B cell (primary cell): Measurements from ENCODE around the gene CCR9. TPM values are rescaled to one million over a fixed set of nuclear protein-coding genes. Genes with fewer than 3 reads are reported as not detected.

Source experiments
- ATAC-seq: fragments of 200-7000 bp; cut with Tn5 transposase; one replicate; pipeline ENCODE4 v1.10.0; 2021; ENCODE audit warnings: low read depth, mild to moderate bottlenecking, moderate number of reproducible peaks, moderate library complexity
- CTCF ChIA-PET: fragments of 350-600 bp; sonication (Branson Sonifier 250); formaldehyde crosslinking; loops from one replicate; lab custom pipeline; 2021; ENCODE audit warnings: antibody characterized with exemption, inconsistent platforms; lab: Charles Lee
- POLR2A ChIA-PET: fragments of 350-600 bp; sonication (Branson Sonifier 250); formaldehyde crosslinking; loops from one replicate; lab custom pipeline; 2021; ENCODE audit warnings: antibody characterized with exemption; lab: Charles Lee
- DNase-seq: peaks from one replicate; pipeline ENCODE4 v3.0.0; 2013
- H2AFZ ChIP-seq: 2 replicates; pipeline ENCODE4 v1.6.1; 2012; ENCODE audit warnings: mild to moderate bottlenecking, low read depth, low read length; ENCODE audit not compliant: insufficient read depth, poor library complexity, severe bottlenecking
- H3K27ac ChIP-seq, 2 donors: 1 replicate in 1 of 2; 2 replicates in 1 of 2; pipeline ENCODE4 v1.5.1; 2012 to 2013; ENCODE audit warnings: low read length in 2 of 2, mild to moderate bottlenecking in 2 of 2, moderate library complexity in 1 of 2
- H3K27me3 ChIP-seq, 4 experiments: fragments of 200-600 bp in 1 of 4; sonication (generic) in 1 of 4; replicated peaks in 1 of 4; 1 replicate in 2 of 4; 2 replicates in 2 of 4; pipeline versions ENCODE4 v1.6.1 to v1.7.0; 2013 to 2016; ENCODE audit warnings: low read length in 3 of 4, mild to moderate bottlenecking in 2 of 4, mixed read lengths in 1 of 4, moderate library complexity in 1 of 4; ENCODE audit not compliant: insufficient read depth in 4 of 4, control insufficient read depth in 3 of 4; ENCODE audit errors: control extremely low read depth in 1 of 4
- H3K36me3 ChIP-seq, 2 experiments: replicated peaks in 1 of 2; 1 replicate in 1 of 2; 2 replicates in 1 of 2; pipeline versions ENCODE4 v1.6.1 to v1.7.1; 2013; ENCODE audit warnings: low read length in 1 of 2; ENCODE audit not compliant: insufficient read depth in 2 of 2, control insufficient read depth in 1 of 2; ENCODE audit errors: control extremely low read depth in 1 of 2, extremely low read depth in 1 of 2
- H3K4me1 ChIP-seq, 2 donors: fragments of 200-600 bp in 1 of 2; sonication (generic) in 1 of 2; 1 replicate in 1 of 2; 2 replicates in 1 of 2; pipeline versions ENCODE4 v1.5.1 to v1.6.1; 2013 to 2017; ENCODE audit warnings: low read length in 2 of 2; ENCODE audit not compliant: control insufficient read depth in 2 of 2, insufficient read depth in 2 of 2
- H3K4me2 ChIP-seq: replicated peaks from 2 replicates; pipeline ENCODE3; 2012; ENCODE audit warnings: mild to moderate bottlenecking, low read depth, low read length; ENCODE audit not compliant: poor library complexity, severe bottlenecking
- H3K4me3 ChIP-seq, 5 experiments: fragments of 200-600 bp in 1 of 5; sonication (generic) in 1 of 5; 1 replicate in 3 of 5; 2 replicates in 2 of 5; pipeline versions ENCODE4 v1.5.1 to v1.7.0; 2011 to 2016; ENCODE audit warnings: low read length in 4 of 5, mild to moderate bottlenecking in 4 of 5, low read depth in 2 of 5, control low read depth in 1 of 5, moderate library complexity in 1 of 5; ENCODE audit not compliant: insufficient read depth in 1 of 5; ENCODE audit errors: control extremely low read depth in 1 of 5, extremely low read depth in 1 of 5
- H3K79me2 ChIP-seq: fragments of 200-600 bp; sonication (generic); one replicate; pipeline ENCODE4 v1.6.0; 2016; ENCODE audit warnings: low read length; ENCODE audit not compliant: control insufficient read depth, insufficient read depth
- H3K9ac ChIP-seq: fragments of 200-600 bp; sonication (generic); 2 replicates; pipeline ENCODE4 v1.6.1; 2017; ENCODE audit warnings: mild to moderate bottlenecking, low read length, moderate library complexity
- H3K9me3 ChIP-seq, 3 donors: one replicate each; pipeline versions ENCODE4 v1.6.1 to v1.7.1; 2013; ENCODE audit warnings: low read length in 2 of 3; ENCODE audit not compliant: control insufficient read depth in 2 of 3, insufficient read depth in 1 of 3; ENCODE audit errors: control extremely low read depth in 1 of 3
- H4K20me1 ChIP-seq: 2 replicates; pipeline ENCODE4 v1.6.0; 2012; ENCODE audit warnings: mild to moderate bottlenecking, low read length; ENCODE audit not compliant: insufficient read depth, control insufficient read depth, poor library complexity, severe bottlenecking
- H3K27ac Mint-ChIP-seq: one replicate; pipeline ENCODE4 v1.8.0; 2021; ENCODE audit warnings: mixed read lengths
- H3K27me3 Mint-ChIP-seq: one replicate; pipeline ENCODE4 v1.8.0; 2021; ENCODE audit warnings: mixed read lengths
- H3K4me1 Mint-ChIP-seq: one replicate; pipeline ENCODE4 v1.8.0; 2021; ENCODE audit warnings: mixed read lengths
- H3K4me3 Mint-ChIP-seq: one replicate; pipeline ENCODE4 v1.8.0; 2021; ENCODE audit warnings: mixed read lengths
- H3K9me3 Mint-ChIP-seq: one replicate; pipeline ENCODE4 v1.8.0; 2022; ENCODE audit warnings: mixed read lengths; ENCODE audit not compliant: insufficient read depth
- EZH2 ChIP-seq: IDR thresholded peaks from 2 replicates; pipeline ENCODE4 v1.6.1; 2012; ENCODE audit warnings: borderline replicate concordance, low read depth, mild to moderate bottlenecking, moderate library complexity, low read length; ENCODE audit not compliant: insufficient read depth, poor library complexity, severe bottlenecking
- WGBS: methylation state at CpG from one replicate; pipeline ENCODE4 v1.1.5; 2013; ENCODE audit warnings: missing lambda C conversion rate; ENCODE audit not compliant: insufficient coverage; 5-methylcytosine and 5-hydroxymethylcytosine counted together
- intact Hi-C: fragments of 100-400 bp; cut with micrococcal nuclease; formaldehyde crosslinking; loops from one replicate; pipeline ENCODE4 v1.10.0; 2022
- polyA plus RNA-seq: library from polyadenylated mRNA; depleted of rRNA; stranded (reverse); fragments of >200 nt; gene quantifications from 2 replicates; pipeline ENCODE4 v1.2.3, GENCODE V29; 2012
- total RNA-seq, 2 donors: library from RNA; stranded (reverse); fragments of 120-200 nt in 1 of 2; gene quantifications; 1 replicate in 1 of 2; 2 replicates in 1 of 2; pipeline versions ENCODE4 v1.2.3 to v1.2.4, GENCODE V29; 2013 to 2022
- TF ChIP-seq, protein P1 (sequence below): fragments of 200-600 bp; IDR thresholded peaks from one replicate; pipeline ENCODE4 v1.8.0; 2022; ENCODE audit warnings: antibody characterized with exemption, mild to moderate bottlenecking

CCR9 gene
- total and polyA plus RNA-seq, 2 donors (not counting 1 experiment from before 2014, with no cell fraction given) = 0.76 to 1.1 TPM

DNA sequence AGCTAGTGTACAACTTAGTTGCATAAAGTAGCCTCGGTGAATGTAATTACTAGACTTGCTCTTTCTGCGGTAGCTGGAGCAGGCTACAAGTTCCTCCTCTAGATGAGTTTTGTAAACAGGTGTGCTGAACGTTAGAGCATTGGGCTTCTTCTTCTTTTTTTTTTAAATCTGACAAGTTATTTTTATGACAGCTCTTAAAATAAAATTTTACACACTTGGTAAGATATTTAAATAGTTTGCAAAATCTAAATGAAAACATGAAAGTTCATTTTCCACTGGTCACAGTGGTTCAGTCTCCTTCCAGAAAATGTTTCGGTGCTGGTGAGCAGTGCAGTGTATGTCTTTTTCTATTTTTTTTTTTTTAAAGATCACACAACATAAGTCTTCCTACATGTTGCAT, 3.0 kb downstream of the CCR9 start:
- peak overlapping the region; percentile 8 for H3K4me3 Mint-ChIP-seq
- H3K4me2 ChIP-seq = peak overlapping the region; percentile 50

DNA sequence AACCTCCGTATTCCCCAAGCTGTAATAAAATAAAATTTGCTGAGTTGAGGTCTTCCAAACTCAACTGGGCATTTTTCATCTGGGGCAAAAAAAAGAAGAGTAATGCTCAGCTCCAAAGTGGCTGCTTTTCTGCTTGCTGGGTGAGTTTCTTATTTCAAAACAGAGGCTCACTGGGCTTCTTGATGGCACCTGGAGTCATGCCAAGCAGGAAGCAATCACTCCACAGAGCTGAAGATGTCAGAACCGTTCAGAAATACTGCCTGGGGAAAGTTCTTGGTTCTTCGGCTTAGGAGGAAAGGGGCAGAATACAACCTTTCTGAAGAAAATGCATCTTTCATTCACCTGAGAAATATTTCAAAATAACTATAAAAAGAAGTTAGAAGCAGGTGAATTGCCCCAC, 4.1 kb downstream of the CCR9 start:
- Histone ChIP-seq H3K9ac (peak overlapping the region; percentile 26), H3K4me2 (peak overlapping the region; percentile 38), H3K36me3 (no peaks in the 10 kb centered on the region), H3K79me2 (no peaks in the 10 kb centered on the region), H3K27me3 (no peaks in the 10 kb centered on the region), H3K27ac (peak overlapping the region; percentile 6 to 13), H2AFZ (peak overlapping the region; percentile 55), H3K4me3 (peak overlapping the region in 1 of 5 experiments; percentile 13), H3K4me1 (peaks cover 52 to 63% of the 10 kb centered on the region in 2 donors), H4K20me1 (no peaks in the 10 kb centered on the region), H3K9me3 (no peaks in the 10 kb centered on the region)
- ChIA-PET CTCF (interaction anchor here (1.4 kb wide), 1 partner anchor 9 kb away, joined by 4 read pairs; no protein-coding TSS in a partner anchor), POLR2A (no interaction called here)
- Mint-ChIP-seq H3K27ac (no peak overlapping the region), H3K27me3 (no peaks in the 10 kb centered on the region), H3K9me3 (no peaks in the 10 kb centered on the region), H3K4me1 (peaks cover 74% of the 10 kb centered on the region), H3K4me3 (peak overlapping the region; percentile 72)
- DNase-seq (peak; percentile 28), ATAC-seq (no peak)
- no CpG with 5 or more reads among the region's 3 CpGs for WGBS
- TF ChIP-seq, protein P1, sequence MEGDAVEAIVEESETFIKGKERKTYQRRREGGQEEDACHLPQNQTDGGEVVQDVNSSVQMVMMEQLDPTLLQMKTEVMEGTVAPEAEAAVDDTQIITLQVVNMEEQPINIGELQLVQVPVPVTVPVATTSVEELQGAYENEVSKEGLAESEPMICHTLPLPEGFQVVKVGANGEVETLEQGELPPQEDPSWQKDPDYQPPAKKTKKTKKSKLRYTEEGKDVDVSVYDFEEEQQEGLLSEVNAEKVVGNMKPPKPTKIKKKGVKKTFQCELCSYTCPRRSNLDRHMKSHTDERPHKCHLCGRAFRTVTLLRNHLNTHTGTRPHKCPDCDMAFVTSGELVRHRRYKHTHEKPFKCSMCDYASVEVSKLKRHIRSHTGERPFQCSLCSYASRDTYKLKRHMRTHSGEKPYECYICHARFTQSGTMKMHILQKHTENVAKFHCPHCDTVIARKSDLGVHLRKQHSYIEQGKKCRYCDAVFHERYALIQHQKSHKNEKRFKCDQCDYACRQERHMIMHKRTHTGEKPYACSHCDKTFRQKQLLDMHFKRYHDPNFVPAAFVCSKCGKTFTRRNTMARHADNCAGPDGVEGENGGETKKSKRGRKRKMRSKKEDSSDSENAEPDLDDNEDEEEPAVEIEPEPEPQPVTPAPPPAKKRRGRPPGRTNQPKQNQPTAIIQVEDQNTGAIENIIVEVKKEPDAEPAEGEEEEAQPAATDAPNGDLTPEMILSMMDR = no peak
- TF ChIP-seq EZH2 = no peak
- intact Hi-C loops = loop anchor here (5.0 kb wide), 1 partner anchor 48 kb away; the partner anchor contains the start of gene LZTFL1

More for the DNA sequence above, 3.0 kb downstream of the CCR9 start:
- H3K27ac Mint-ChIP-seq = no peak overlapping the region
- Histone ChIP-seq H3K9me3 (no peaks in the 10 kb centered on the region), H4K20me1 (no peaks in the 10 kb centered on the region), H2AFZ (no peak overlapping the region), H3K36me3 (no peaks in the 10 kb centered on the region), H3K4me3 (peak overlapping the region in 1 of 5 experiments; percentile 2), H3K9ac (peak overlapping the region; percentile 35), H3K79me2 (no peaks in the 10 kb centered on the region), H3K27ac (peak overlapping the region; percentile 21), H3K4me1 (peaks cover 48 to 57% of the 10 kb centered on the region in 2 donors), H3K27me3 (no peaks in the 10 kb centered on the region)
- ChIA-PET POLR2A (interaction anchor here (0.6 kb wide), 1 partner anchor 8 kb away, joined by 4 read pairs; no protein-coding TSS in a partner anchor), CTCF (interaction anchor here (0.6 to 0.7 kb wide), 4 partner anchors 15 to 547 kb away, joined by 3 to 4 read pairs (median 3); no protein-coding TSS in a partner anchor)
- peak; percentile 47 for DNase-seq
- WGBS = no CpG with 5 or more reads among the region's 4 CpGs
- ATAC-seq = peak; percentile 54
- intact Hi-C loops = no loop called here
- no peaks in the 10 kb centered on the region for H3K9me3 Mint-ChIP-seq
- H3K4me1 Mint-ChIP-seq = peaks cover 65% of the 10 kb centered on the region
- H3K27me3 Mint-ChIP-seq = no peaks in the 10 kb centered on the region
- no peak for TF ChIP-seq EZH2
- TF ChIP-seq, protein P1 = no peak
